GM21423 (cell line): ENCODE results near the gene DNAH8.

Experiments used
- ATAC-seq: cut with Tn5 transposase; IDR thresholded peaks from one replicate; pipeline ENCODE4 v1.9.1; 2021; ENCODE audit warnings: mild to moderate bottlenecking, moderate library complexity; ENCODE audit not compliant: unreplicated experiment

The DNAH8 gene

DNA sequence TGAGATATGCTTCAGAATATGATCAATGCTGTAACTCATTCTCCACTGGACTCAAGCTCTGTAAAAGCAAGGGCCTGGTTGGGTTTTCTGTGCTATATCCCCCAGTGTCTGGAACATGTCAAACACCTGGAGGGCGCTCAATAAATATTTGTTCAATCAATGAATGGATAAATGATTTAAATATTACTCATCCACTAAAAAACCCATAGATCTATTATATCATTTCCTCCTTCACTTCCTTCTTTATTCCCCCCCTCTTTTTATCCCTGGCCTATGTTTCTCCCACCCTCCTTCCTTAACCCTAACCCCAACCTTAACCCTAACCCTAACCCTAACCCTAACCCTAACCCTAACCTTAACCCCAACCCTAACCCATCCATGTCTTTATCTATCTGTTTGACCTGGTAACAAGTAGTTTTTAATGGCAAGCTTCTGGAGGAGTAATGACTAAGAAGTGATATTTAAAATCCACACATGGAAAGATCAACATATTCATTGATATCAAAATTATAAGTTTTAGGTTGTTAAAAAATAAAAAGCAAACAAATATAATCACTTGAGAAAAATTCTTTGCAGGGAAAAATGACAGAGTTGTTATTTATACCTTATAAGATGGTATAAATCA lies 229.7 kb downstream of the DNAH8 start:
- no peak for ATAC-seq

DNA sequence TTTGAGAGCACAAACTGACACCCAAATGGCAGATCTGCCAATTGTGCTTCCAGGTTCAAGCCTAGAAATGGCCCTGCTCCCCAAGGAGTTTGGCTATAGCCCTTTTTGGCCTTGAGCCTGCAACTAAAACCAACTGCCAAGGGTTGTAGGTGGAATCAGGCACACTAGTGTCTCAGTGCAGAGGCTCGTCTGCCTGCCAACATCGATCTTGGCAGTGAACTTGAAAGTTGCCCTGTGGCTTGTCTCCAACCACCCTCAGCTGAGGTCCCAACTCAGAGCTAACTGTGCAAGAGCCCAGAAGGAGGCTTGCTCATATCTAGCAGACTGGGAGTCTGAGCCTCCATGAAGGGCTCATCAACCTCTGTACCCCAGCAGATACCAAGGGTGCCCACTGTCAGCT lies 240.8 kb downstream of the DNAH8 start:
- ATAC-seq = no peak

DNA sequence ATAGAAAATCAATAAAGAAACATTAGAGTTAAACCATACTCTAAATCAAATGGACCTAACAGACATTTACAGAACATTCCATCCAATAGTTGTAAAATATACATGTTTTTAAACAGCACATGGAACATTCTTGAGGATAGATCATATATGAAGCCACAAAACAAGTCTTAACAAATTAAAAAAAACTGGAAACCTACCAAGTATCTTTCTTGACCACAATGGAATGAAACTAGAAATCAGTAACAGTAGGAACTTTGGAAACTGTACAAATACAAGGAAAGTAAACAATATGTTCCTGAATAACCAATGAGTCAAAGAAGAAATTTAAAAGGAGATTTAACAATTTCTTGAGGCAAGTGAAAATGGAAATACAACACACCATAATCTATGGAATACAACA lies 242.3 kb downstream of the DNAH8 start:
- ATAC-seq = no peak

DNA sequence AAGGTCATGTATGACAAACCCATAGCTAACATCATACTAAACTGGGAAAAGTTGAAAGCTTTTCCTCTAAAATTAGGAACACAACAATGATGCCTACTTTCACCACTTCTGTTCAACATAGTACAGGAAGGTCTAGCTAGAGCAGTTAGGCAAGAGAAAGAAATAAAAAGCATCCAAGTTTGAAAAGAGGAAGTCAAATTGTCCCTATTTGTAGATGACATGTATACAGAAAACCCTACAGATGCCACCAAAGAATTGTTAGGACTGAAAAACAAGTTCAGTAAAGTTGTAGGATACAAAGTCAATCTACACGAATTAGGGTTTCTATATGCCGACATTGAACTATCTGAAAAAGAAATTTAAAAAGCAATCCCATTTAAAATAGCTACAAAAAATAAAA lies 244.0 kb downstream of the DNAH8 start:
- no peak for ATAC-seq

DNA sequence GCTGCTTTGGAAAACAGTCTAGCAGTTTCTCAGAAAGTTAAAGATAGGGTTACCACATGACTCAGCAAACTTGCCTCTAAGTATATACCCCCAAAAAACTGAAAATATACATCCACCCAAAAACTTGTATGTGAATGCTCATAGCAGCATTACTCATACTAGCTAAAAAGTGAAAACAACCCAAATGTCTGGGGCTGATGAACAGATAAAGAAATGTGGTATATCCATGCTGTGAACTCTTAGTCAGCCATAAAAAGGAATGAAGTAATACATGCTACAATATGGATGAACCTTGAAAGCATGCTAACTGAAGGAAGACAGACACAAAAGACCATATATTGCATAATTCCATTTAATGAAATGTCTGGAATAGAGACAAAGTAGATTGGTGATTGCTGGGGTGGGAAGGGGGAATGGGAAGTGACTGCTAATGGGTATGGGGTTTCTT lies 253.6 kb downstream of the DNAH8 start:
- no peak for ATAC-seq

DNA sequence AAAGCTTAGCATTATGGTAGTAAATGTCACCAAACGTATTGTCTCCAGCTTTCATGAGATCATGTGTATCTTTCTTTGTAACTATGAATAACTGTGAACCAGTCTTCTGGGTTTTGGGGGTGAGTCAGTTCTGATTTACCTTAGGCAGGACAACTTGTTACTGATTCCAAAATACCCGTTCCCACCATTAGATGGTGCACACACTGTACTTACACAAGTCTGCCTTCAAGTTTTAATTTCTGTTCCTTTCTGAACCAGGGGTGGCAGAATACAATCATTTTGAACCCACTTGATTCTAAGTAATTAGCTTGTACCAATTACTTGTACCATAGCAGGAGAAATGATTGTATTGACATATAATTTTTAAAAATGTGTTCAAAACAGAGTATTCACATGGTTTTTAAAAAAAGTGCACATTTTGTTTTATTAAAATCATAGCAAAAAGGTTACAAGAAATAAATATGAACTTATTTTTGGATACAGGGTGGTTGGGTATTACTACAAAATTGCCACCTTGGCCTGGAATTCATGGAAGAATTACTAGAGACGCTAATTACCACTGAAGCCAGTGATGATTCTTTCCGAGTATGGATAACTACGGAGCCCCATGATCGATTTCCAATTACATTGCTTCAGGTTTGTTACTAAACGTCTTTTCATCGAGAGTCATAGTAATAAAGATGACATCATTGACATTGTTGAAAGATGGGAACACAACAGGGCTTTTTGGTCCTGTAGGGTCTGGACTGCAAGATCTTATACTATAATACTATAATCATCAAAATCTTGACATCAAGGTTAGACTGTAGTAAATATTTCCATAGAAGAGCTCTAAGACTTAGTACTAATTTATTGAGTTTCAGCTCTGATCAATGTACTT lies 258.3 kb downstream of the DNAH8 start:
- no peak for ATAC-seq

DNA sequence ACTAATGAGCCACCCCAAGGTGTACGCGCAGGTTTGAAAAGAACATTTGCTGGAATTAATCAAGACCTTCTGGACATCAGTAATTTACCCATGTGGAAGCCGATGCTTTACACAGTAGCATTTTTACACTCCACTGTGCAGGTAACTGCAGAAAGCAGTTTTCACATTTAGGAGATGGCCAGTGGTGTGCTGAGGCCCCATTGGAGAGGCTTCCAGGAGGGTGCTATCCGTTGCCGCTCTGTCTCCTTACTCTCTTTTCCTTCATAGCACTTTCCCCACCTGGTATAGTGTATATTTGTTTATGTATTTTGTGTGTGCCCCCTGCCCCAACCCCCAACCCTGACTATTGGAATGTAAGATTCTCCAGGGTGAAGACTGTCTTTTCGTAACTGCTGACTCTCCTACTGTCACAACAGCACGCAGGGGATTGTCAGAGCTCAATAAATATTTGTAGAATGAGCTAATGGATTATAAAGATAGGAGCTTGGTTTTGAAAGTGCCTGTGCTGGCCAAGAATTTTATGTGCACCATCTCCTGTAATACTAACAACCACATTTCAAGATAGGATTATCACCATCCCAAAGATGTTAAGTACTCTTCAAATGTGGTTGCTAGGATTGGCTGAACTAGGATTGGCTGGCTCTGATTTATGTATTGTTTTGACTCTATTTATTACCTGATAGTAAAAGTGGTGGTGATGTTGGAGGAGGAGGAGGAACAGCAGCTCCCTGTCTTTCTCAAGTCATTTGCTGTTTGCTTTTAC lies 259.5 kb downstream of the DNAH8 start:
- ATAC-seq = no peak

DNA sequence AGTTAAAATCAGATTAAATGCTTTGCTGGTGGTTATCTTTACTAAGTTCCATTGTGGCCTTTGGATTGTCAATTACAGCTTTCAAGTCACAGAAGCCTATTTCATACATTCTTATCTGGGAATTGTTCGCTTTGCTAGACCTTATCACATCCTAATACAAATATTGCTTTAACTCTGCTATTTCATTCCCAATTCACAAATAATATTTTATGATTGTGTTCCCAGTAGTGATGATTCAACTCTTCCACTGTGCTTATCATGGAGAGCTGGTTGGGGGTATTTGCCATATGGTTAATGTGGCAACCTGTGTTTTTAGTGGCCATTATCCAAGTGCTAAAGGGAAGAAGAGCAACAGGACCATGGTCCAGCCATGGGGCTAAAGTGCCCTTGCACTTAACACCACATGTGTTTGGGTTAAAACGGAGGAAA lies 260.5 kb downstream of the DNAH8 start:
- no peak for ATAC-seq

DNA sequence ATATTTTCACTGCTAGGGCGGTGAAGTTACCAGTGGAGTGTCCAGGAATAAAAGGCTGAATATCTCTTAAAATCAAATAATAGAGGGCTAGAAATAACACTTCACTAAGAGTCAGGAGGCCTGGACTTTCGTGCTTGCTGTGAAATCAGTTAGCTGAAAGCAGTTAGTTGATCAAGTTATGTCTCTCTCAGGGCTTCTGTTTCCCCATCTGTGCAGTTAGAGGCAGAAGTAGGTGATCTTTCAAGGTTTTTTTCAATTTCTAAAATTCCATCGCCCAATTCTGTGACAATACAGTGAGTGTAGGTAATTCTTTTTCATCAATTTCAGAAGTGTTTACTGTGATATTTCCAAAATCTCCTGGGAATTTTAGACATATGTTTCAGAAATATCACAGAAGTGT lies 260.9 kb downstream of the DNAH8 start:
- ATAC-seq = no peak

DNA sequence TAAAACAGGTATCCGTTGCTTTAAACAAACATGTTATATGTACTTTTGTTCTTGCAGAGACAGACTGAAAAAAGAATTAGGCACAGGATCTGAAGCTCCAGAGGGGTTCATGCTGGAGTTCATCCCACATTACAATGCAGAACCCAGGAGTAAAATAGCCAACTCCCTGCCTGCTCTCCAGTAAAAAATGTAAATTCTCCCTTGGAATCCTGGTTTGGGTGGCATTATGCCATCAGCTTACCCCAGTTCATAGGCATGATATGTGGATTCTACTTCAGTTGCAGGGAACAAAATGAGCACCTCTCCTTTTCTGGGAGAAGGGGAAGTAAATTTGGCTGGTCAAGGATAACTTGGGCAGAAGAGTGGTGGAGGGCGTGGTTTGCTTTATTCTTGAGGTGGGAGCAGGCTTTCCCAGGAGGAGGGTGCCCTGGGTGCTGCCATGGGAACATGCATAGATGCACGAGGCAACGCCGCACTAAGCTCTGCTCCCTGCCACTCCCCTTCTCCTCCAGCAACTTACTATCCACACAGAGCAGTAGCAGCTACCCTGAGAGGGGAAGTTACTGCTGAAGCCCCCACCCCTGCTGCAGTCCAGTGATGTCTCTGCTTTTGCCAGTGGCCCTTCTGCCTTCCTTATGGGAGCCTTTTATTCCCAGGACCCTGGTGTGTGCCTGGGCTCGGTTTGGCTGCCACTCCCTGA lies 261.8 kb downstream of the DNAH8 start:
- no peak for ATAC-seq

DNA sequence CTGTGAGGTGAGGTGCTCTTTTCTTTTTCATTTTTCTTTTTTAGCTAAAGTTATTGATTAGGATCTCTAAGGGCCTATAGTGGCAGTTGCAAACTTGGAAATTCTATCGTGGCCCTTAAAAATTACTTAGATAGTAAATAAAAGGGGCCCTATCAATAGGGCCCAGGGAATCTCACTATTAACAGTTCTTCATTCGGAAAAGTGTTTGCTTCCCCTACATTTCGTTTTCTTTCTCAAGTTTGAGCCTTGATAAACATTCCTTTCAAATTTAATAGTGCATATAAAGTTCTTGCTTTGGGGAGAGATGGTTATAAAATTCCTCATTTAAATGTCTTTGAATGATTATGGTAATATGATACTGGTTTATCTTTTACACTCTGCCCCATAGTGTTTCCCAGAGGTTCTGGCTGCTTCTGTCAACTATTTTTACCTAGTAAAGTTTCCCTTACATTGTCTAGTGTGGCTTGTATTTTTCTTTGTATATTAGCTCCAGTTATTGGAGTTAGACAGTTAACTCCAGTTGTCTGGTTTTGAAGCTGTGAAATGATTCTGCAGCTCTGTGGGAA lies 263.1 kb downstream of the DNAH8 start:
- no peak for ATAC-seq

DNA sequence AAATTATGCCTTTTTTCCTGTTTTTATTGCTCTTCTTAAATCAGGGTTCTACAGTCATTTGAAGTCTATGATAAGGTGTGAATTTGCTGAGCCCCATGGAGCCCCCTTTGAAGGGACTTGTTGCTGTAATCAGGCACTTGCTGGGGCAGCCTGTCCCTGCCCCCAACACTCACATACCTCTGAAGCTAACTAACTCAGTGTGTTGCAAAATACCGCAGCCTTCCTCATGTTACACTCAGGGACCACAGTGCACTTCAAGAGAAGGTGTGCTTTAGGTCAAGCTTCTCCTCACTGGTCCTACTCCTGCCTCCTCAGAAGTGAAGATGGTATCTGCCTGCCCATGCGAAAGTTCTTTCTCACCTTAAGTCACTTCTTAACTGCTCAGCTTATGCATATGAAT lies 267.4 kb downstream of the DNAH8 start:
- ATAC-seq = no peak

DNA sequence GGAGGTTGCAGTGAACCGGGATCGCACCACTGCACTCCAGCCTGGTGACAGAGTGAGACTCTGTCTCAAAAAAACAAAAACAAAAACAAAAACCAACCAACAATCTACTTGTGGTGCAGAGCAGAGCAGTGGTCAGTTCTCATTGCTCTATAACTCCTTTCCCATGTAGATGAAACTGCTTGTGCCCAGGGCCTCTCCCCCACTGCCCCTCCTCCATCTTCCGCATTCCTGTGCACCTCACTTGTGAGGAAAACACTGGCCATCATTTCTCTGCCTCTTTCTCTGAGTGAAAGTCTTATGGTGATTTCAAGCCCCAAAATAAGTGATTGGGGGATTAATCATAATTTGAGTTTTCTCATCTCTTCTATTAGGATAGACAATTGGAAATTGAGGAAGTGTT lies 269.6 kb downstream of the DNAH8 start:
- no peak for ATAC-seq

DNA sequence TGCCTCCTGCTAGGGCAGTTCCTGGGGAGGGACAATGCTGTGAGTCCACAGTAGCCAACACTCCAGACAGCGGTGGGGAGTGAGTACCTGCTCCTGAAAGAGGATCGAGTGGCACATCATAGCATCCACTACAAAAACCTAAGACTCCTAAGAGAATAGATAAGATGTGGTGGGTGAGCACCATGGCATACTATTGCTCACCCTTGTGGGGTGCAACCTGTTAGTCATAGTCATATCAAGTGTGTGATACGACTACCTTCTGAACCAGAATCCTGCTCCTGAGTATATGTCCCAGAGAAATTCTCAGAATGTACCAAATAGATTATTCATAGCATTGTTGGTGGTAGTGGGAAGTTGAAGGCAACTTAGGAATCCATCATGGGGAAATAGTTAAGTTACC lies 270.7 kb downstream of the DNAH8 start:
- ATAC-seq = no peak

DNA sequence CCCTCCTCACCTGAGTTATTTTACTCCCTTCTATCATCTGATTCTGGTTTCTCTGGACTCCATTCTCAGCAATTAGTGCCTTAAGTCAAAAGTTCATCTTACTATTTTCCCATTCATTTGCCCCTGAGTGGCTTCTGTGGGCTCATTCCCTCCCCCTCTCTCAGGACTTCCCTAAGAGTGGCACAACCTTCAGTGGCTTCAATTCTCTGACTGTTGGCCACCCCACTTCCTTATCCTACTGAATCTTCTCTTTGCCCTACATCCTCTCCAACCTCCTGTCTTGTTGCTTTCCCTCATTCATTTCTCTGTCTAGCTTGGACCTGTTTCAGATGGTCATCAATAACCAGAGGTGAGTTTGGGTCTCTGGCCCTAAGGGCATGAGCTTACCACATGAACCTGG lies 272.4 kb downstream of the DNAH8 start:
- no peak for ATAC-seq

DNA sequence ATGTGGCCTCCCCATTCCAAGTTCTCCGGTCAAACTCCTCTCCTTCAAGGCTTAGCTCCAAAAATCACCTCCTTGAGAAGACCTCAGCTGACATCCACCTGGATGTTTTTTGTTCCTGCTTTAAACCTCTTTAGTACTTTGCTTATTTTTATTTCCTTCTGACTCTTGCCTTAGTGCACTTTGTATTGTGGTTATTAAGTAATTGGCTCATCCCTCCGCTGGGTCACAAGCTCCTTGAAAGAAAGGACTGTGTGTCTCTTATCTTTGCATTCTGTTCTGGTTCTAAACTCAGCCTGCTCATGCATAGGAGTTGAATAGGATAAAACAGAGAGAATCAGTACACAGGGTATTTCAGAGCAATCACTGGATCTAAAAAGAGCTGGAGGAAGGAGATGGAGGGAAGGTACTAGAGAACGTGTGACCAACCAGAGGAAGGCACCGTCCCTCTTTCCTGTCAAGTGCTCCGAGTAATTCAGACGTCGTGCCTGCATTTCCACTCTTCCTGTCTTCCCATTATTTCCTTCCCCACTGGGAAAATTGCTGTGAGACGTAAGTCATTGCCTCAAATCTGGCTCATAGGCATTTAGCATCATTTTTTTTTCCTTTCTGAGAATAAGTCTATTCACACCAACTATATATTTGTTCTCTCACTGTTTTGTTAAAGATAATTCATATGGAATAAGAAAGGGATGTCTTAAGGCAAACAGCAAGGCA lies 273.8 kb downstream of the DNAH8 start:
- no peak for ATAC-seq

DNA sequence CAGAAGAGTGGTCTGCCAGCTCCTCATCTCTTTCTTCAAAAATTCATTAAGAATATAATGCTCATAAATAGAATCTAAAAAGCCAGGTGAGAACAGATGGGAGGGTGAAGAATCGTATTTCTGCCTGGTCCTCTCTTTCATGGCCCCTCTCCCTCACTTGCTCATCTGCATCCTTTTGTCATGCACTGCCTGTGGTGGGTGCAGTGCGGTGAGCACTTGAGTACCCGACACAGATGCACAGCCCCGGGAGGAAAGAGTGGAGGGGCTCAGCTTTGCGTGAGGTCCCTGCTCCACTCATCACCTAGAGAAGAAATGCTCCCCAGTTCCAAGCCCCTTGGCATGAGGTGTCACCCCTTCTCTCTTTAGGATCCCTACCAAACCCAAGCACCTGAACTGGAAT lies 275.4 kb downstream of the DNAH8 start:
- no peak for ATAC-seq

DNA sequence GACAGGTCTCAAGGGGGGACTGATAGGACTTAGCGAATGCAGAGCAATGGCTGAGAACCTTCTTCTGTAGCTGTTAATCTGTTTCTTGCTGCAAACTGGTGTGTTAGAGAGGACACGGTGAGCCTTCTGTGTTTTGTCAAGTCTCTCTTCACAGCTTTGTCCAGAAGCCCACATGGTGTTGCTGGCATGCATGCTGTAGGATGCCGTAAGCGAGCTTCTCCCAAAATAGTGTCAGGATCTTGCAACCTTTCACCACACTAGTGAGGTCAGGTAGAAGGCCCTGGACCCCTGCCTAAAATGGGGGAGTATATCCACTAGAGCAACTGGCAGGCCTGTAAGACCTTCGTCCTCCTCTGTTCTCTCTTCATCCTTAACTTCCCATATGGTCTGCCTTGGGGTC lies 281.6 kb downstream of the DNAH8 start:
- ATAC-seq = no peak

DNA sequence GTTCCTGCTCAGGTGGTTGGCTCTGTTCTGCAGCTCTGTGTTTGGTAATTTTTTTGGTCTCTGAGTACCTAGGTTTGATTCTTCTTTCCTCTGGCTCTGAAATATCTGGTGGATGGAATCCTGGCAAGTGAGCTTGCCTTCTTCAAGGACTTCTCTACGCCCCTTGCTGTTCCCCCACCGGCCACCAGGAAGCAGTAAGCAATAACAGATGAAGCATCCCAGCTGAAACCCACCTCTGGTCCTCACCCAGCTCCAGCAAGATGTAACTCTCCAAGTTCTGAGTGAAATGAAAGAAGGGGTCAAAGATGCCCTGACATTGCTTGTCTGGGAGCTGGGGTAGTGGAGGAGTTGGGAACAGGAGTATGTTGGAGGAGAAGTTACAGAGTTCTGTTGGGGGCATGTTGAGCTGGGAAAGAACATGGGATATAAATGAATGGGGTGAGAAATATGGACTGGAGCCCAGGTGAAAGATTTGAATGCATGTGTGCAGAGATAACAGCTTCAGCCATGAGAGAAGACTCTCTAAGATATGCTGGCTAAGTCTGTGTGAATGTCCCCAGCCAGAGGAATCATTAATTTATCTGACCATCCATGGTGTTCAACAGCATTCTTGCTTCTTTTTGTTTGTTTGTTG lies 282.1 kb downstream of the DNAH8 start:
- ATAC-seq = no peak

DNA sequence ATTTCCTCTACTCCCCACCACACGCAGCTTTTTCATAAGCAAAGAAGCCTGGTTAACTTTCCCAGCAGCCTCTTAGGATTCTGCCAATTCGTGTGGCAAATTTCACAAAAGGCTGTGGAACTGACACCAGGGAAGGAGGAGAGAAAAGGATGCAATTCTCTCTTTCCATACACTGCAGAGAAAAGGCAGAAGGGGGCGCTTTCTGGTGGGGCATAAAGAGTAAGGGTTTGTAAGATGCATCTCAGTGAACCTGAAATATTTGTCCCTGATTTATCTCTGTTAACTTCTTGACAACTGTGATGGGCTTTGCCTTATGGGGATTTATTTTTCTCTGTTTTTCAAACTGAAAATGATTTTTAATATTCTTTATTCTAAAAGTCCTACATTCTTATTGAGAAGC lies 288.0 kb downstream of the DNAH8 start:
- ATAC-seq = no peak
